MM.1S (cell line): Measurements from ENCODE around the gene CLEC2A.

Source experiments
- DNase-seq: peaks from one replicate; pipeline ENCODE4 v3.0.0-alpha.2; 2015
- H2AFZ ChIP-seq: fragments of 300-600 bp; sonication (generic); 2 replicates; pipeline ENCODE4 v1.6.0; 2016; ENCODE audit warnings: antibody characterized with exemption, low read length
- H3F3A ChIP-seq: fragments of 300-600 bp; sonication (generic); 2 replicates; pipeline ENCODE4 v1.6.1; 2016; ENCODE audit warnings: mild to moderate bottlenecking, antibody characterized with exemption, low read length, moderate library complexity, mixed read lengths; ENCODE audit not compliant: insufficient read depth
- H3K27ac ChIP-seq: fragments of 300-600 bp; sonication (generic); 2 replicates; pipeline ENCODE4 v1.5.1; 2016; ENCODE audit warnings: mild to moderate bottlenecking, low read length
- H3K27me3 ChIP-seq: fragments of 300-600 bp; sonication (generic); replicated peaks from 2 replicates; pipeline ENCODE4 v1.6.0; 2016; ENCODE audit warnings: low read length; ENCODE audit not compliant: insufficient read depth
- H3K36me3 ChIP-seq: fragments of 300-600 bp; sonication (generic); replicated peaks from 2 replicates; pipeline ENCODE4 v1.6.1; 2016; ENCODE audit warnings: mild to moderate bottlenecking, low read length, mixed read lengths; ENCODE audit not compliant: insufficient read depth
- H3K4me1 ChIP-seq: fragments of 300-600 bp; sonication (generic); 2 replicates; pipeline ENCODE4 v1.6.1; 2016; ENCODE audit warnings: low read length, mixed read lengths
- H3K4me2 ChIP-seq: fragments of 300-600 bp; sonication (generic); 2 replicates; pipeline ENCODE4 v1.6.0; 2016; ENCODE audit warnings: low read depth, low read length
- H3K4me3 ChIP-seq: fragments of 300-600 bp; sonication (generic); 2 replicates; pipeline ENCODE4 v1.5.1; 2016; ENCODE audit warnings: low read length, mixed read lengths
- H3K79me2 ChIP-seq: fragments of 300-600 bp; sonication (generic); 2 replicates; pipeline ENCODE4 v1.6.1; 2016; ENCODE audit warnings: mixed run types, low read length, mixed read lengths
- H3K9ac ChIP-seq: fragments of 300-600 bp; sonication (generic); 2 replicates; pipeline ENCODE4 v1.6.1; 2016; ENCODE audit warnings: low read length, mixed read lengths
- H3K9me2 ChIP-seq: fragments of 300-600 bp; sonication (generic); replicated peaks from 2 replicates; pipeline ENCODE4 v1.6.1; 2016; ENCODE audit warnings: mild to moderate bottlenecking, low read length, mixed read lengths; ENCODE audit not compliant: insufficient read depth
- H3K9me3 ChIP-seq: fragments of 300-600 bp; sonication (generic); replicated peaks from 2 replicates; pipeline ENCODE4 v1.6.1; 2016; ENCODE audit warnings: mild to moderate bottlenecking, low read length, mixed read lengths; ENCODE audit not compliant: insufficient read depth
- H4K20me1 ChIP-seq: fragments of 300-600 bp; sonication (generic); 2 replicates; pipeline ENCODE4 v1.6.1; 2016; ENCODE audit warnings: mild to moderate bottlenecking, low read length, moderate library complexity, mixed read lengths; ENCODE audit not compliant: insufficient read depth
- EZH2 ChIP-seq: fragments of 300-600 bp; sonication (generic); optimal IDR thresholded peaks from 2 replicates; pipeline ENCODE3; 2017; ENCODE audit warnings: low read depth, mild to moderate bottlenecking, antibody characterized with exemption, low read length, mixed read lengths
- EZH2phosphoT487 ChIP-seq: fragments of 300-600 bp; sonication (generic); IDR thresholded peaks from 2 replicates; pipeline ENCODE4 v1.6.1; 2018; ENCODE audit warnings: antibody characterized with exemption, low read length
- TF ChIP-seq, protein P1 (sequence below): fragments of 300-600 bp; sonication (generic); IDR thresholded peaks from 2 replicates; pipeline ENCODE4 v1.5.1; 2016; ENCODE audit warnings: antibody characterized with exemption, low read length, mixed read lengths

The CLEC2A gene

DNA sequence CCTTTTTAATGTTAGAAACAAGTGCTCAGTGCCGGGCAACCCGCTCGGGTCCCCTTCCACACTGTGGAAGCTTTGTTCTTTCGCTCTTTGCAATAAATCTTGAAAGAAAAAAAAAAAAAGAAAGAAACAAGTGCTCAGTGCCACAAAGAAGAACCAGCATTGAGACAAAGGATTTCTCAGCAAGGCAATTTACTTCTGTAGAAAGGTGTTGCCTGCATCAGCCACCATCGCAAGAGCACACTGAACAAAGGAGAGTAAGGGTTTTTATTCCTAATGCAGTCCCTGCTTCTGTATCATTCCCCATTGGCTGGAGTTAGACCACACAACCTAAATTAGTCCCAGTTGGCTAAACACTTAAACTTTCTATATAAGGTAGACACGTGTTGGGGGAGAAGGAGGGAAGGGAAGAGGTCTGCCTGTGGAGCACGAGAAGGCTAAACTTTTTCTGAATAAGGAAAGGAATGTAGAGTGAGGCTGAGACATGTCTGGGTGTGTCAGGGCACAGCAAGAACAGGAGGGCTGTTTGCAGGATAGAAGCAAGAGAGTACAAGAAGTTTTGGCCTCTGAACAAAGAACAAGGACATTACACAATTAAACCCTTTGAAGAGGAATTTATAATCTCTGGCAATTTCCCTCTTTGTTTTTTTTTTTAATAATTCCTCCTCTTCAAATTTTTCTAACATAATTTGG lies 29.5 kb downstream of the CLEC2A start:
- H3F3A ChIP-seq, result no peaks in the 10 kb centered on the region

DNA sequence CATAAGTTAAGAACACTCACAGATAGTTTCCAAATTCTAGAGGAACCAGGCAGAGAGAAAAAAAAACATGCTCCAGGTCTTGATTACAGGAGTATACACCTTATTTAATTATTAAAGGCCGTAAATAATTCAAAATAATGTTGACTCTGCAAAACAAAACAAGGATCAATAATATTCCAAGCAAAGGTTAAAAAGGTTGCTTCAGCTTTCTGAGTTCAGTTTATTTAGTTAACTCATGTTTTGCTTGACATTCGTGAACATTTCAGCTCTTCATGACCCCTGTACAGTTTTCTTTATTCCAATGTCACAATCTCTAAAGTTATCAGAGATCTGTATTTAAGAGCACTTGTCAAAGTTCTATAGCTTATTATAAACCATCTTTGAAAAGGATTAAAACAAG lies 31.2 kb downstream of the CLEC2A start:
- H3K9me3 ChIP-seq, result no peaks in the 10 kb centered on the region
- no peaks in the 10 kb centered on the region for H3F3A ChIP-seq
- no peaks in the 10 kb centered on the region for H3K4me1 ChIP-seq
- H3K9me2 ChIP-seq, result no peaks in the 10 kb centered on the region
- no peak overlapping the region for H2AFZ ChIP-seq
- no peaks in the 10 kb centered on the region for H3K79me2 ChIP-seq
- no peak overlapping the region for H3K4me2 ChIP-seq
- TF ChIP-seq EZH2phosphoT487, result no peak
- TF ChIP-seq, protein P1, sequence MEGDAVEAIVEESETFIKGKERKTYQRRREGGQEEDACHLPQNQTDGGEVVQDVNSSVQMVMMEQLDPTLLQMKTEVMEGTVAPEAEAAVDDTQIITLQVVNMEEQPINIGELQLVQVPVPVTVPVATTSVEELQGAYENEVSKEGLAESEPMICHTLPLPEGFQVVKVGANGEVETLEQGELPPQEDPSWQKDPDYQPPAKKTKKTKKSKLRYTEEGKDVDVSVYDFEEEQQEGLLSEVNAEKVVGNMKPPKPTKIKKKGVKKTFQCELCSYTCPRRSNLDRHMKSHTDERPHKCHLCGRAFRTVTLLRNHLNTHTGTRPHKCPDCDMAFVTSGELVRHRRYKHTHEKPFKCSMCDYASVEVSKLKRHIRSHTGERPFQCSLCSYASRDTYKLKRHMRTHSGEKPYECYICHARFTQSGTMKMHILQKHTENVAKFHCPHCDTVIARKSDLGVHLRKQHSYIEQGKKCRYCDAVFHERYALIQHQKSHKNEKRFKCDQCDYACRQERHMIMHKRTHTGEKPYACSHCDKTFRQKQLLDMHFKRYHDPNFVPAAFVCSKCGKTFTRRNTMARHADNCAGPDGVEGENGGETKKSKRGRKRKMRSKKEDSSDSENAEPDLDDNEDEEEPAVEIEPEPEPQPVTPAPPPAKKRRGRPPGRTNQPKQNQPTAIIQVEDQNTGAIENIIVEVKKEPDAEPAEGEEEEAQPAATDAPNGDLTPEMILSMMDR, result no peak
- no peak for TF ChIP-seq EZH2
- H3K9ac ChIP-seq, result no peak overlapping the region
- H3K27ac ChIP-seq, result no peak overlapping the region
- H3K4me3 ChIP-seq, result no peak overlapping the region
- H3K27me3 ChIP-seq, result no peaks in the 10 kb centered on the region
- no peaks in the 10 kb centered on the region for H4K20me1 ChIP-seq
- H3K36me3 ChIP-seq, result no peaks in the 10 kb centered on the region
- DNase-seq, result no peak

More for the DNA sequence above, 29.5 kb downstream of the CLEC2A start:
- Histone ChIP-seq H3K4me2 (no peak overlapping the region), H3K9me2 (no peaks in the 10 kb centered on the region), H3K79me2 (no peaks in the 10 kb centered on the region), H4K20me1 (no peaks in the 10 kb centered on the region), H3K4me1 (no peaks in the 10 kb centered on the region), H3K27ac (no peak overlapping the region), H2AFZ (no peak overlapping the region), H3K9ac (no peak overlapping the region), H3K27me3 (no peaks in the 10 kb centered on the region), H3K36me3 (no peaks in the 10 kb centered on the region), H3K4me3 (no peak overlapping the region), H3K9me3 (no peaks in the 10 kb centered on the region)
- DNase-seq, result no peak
- TF ChIP-seq, protein P1, result no peak
- TF ChIP-seq EZH2phosphoT487 (no peak), EZH2 (no peak)

DNA sequence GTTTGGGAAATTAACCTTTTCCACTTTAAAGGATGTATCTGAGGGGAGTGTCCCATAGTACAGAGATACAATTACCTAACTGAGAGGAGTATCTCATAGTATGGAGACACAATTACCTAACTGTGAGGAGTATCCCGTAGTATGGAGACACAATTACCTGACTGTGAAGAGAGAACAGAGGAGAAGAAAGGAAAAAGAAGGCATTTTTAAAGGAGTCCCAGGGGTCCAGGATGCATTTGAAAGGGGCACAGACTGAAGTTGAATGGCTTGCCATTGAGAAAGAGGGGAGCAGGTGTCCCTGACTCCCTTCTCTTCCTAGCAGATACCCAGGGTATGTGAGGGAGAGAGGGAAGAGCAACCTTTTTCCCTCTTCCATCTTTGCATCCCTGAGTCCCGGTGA lies 33.0 kb downstream of the CLEC2A start:
- H3K79me2 ChIP-seq, result no peaks in the 10 kb centered on the region
- no peaks in the 10 kb centered on the region for H3K27me3 ChIP-seq
- no peaks in the 10 kb centered on the region for H4K20me1 ChIP-seq
- H3K9me3 ChIP-seq, result no peaks in the 10 kb centered on the region
- no peak overlapping the region for H3K4me2 ChIP-seq
- H3K36me3 ChIP-seq, result no peaks in the 10 kb centered on the region
- no peaks in the 10 kb centered on the region for H3K4me1 ChIP-seq
- H3K9ac ChIP-seq, result no peak overlapping the region
- no peak for DNase-seq
- no peak overlapping the region for H2AFZ ChIP-seq
- no peaks in the 10 kb centered on the region for H3K9me2 ChIP-seq
- TF ChIP-seq EZH2phosphoT487 (no peak), EZH2 (no peak)
- TF ChIP-seq, protein P1, result no peak
- no peak overlapping the region for H3K4me3 ChIP-seq
- no peaks in the 10 kb centered on the region for H3F3A ChIP-seq
- H3K27ac ChIP-seq, result no peak overlapping the region
